ENCODE results near the gene MAPK8. TPM values are rescaled to one million over a fixed set of nuclear protein-coding genes. Genes with fewer than 3 reads are reported as not detected.

MAPK8 gene
- total RNA-seq, 1 experiment from 2014 or later = 83.3 TPM

- Mint-ChIP-seq H3K4me1 (ENCODE audit: low read depth, unreplicated experiment) (peaks cover 35% of the 10 kb centered on the region), H3K27me3 (ENCODE audit: insufficient read depth, unreplicated experiment) (no peaks in the 10 kb centered on the region), H3K27ac (ENCODE audit: unreplicated experiment) (peak overlapping the region; percentile 34), H3K9me3 (ENCODE audit: unreplicated experiment) (no peaks in the 10 kb centered on the region), H3K4me3 (ENCODE audit: unreplicated experiment) (no peak overlapping the region), H3K36me3 (ENCODE audit: insufficient read depth, unreplicated experiment) (peaks cover 4% of the 10 kb centered on the region)
- Histone ChIP-seq H3K27me3 (replicated peaks; ENCODE audit: control insufficient read depth, insufficient read depth, low read length) (no peaks in the 10 kb centered on the region), H3K4me1 (peaks cover 43% of the 10 kb centered on the region), H3K36me3 (ENCODE audit: control insufficient read depth, insufficient read depth, low read length) (no peaks in the 10 kb centered on the region), H3K9me3 (no peaks in the 10 kb centered on the region), H3K4me3 (ENCODE audit: low read depth, low read length) (no peak overlapping the region)
- ChIA-PET CTCF (interaction anchor here (0.8 to 1.7 kb wide), 3 partner anchors 12 to 188 kb away, joined by 3 to 5 read pairs (median 3); no protein-coding TSS in a partner anchor), POLR2A (no interaction called here)
- peak in 1 of 2 experiments; percentile 47 for DNase-seq
- intact Hi-C loops (cut with micrococcal nuclease; ENCODE audit: unreplicated experiment) = loop anchor here (2.0 kb wide), 1 partner anchor 13 kb away; no protein-coding TSS in a partner anchor
- BruUV-seq (replicated peaks) = no TSS peak
- TF ChIP-seq, protein P1, sequence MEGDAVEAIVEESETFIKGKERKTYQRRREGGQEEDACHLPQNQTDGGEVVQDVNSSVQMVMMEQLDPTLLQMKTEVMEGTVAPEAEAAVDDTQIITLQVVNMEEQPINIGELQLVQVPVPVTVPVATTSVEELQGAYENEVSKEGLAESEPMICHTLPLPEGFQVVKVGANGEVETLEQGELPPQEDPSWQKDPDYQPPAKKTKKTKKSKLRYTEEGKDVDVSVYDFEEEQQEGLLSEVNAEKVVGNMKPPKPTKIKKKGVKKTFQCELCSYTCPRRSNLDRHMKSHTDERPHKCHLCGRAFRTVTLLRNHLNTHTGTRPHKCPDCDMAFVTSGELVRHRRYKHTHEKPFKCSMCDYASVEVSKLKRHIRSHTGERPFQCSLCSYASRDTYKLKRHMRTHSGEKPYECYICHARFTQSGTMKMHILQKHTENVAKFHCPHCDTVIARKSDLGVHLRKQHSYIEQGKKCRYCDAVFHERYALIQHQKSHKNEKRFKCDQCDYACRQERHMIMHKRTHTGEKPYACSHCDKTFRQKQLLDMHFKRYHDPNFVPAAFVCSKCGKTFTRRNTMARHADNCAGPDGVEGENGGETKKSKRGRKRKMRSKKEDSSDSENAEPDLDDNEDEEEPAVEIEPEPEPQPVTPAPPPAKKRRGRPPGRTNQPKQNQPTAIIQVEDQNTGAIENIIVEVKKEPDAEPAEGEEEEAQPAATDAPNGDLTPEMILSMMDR (IDR thresholded peaks at IDR 0.05; ENCODE audit: insufficient read depth in 1 of 2, low read depth in 1 of 2, low read length in 1 of 2, severe bottlenecking in 1 of 2, unreplicated experiment in 1 of 2) = no peak
Measured at GRCh38 chr10:48467669-48468068, 161.2 kb downstream of the MAPK8 start.

GRCh38 chr10:48468130-48468790 is 161.8 kb downstream of the MAPK8 start:
- Mint-ChIP-seq H3K27ac (ENCODE audit: unreplicated experiment) (peak overlapping the region; percentile 34), H3K27me3 (ENCODE audit: insufficient read depth, unreplicated experiment) (no peaks in the 10 kb centered on the region), H3K4me3 (ENCODE audit: unreplicated experiment) (no peak overlapping the region), H3K9me3 (ENCODE audit: unreplicated experiment) (no peaks in the 10 kb centered on the region), H3K36me3 (ENCODE audit: insufficient read depth, unreplicated experiment) (peaks cover 4% of the 10 kb centered on the region), H3K4me1 (ENCODE audit: low read depth, unreplicated experiment) (peaks cover 35% of the 10 kb centered on the region)
- no peaks in the 10 kb centered on the region for H3K9me3 ChIP-seq
- peaks cover 43% of the 10 kb centered on the region for H3K4me1 ChIP-seq
- ChIA-PET POLR2A (no interaction called here), CTCF (interaction anchor here (0.8 to 2.0 kb wide), 5 partner anchors 13 to 188 kb away, joined by 3 to 6 read pairs (median 3); no protein-coding TSS in a partner anchor)
- BruUV-seq (replicated peaks) = no TSS peak
- intact Hi-C loops (cut with micrococcal nuclease; ENCODE audit: unreplicated experiment) = loop anchor here (2.0 kb wide), 1 partner anchor 13 kb away; no protein-coding TSS in a partner anchor
- TF ChIP-seq, protein P1 (IDR thresholded peaks at IDR 0.05; ENCODE audit: insufficient read depth in 1 of 2, low read depth in 1 of 2, low read length in 1 of 2, severe bottlenecking in 1 of 2, unreplicated experiment in 1 of 2) = no peak
- H3K4me3 ChIP-seq (ENCODE audit: low read depth, low read length) = no peak overlapping the region
- H3K27me3 ChIP-seq (replicated peaks; ENCODE audit: control insufficient read depth, insufficient read depth, low read length) = no peaks in the 10 kb centered on the region
- H3K36me3 ChIP-seq (ENCODE audit: control insufficient read depth, insufficient read depth, low read length) = no peaks in the 10 kb centered on the region
- peak; percentile 60 to 68 for DNase-seq

GRCh38 chr10:48468866-48469511 is 162.5 kb downstream of the MAPK8 start:
- Histone ChIP-seq H3K4me1 (peaks cover 41% of the 10 kb centered on the region), H3K27me3 (replicated peaks; ENCODE audit: control insufficient read depth, insufficient read depth, low read length) (no peaks in the 10 kb centered on the region), H3K36me3 (ENCODE audit: control insufficient read depth, insufficient read depth, low read length) (no peaks in the 10 kb centered on the region), H3K9me3 (no peaks in the 10 kb centered on the region), H3K4me3 (ENCODE audit: low read depth, low read length) (no peak overlapping the region)
- Mint-ChIP-seq H3K4me3 (ENCODE audit: unreplicated experiment) (no peak overlapping the region), H3K4me1 (ENCODE audit: low read depth, unreplicated experiment) (peaks cover 27% of the 10 kb centered on the region), H3K36me3 (ENCODE audit: insufficient read depth, unreplicated experiment) (peaks cover 4% of the 10 kb centered on the region), H3K27ac (ENCODE audit: unreplicated experiment) (peak overlapping the region; percentile 55), H3K9me3 (ENCODE audit: unreplicated experiment) (no peaks in the 10 kb centered on the region), H3K27me3 (ENCODE audit: insufficient read depth, unreplicated experiment) (no peaks in the 10 kb centered on the region)
- POLR2A ChIA-PET = interaction anchor here (0.6 kb wide), 1 partner anchor 18 kb away, joined by 3 read pairs; no protein-coding TSS in a partner anchor
- no TSS peak for BruUV-seq (replicated peaks)
- DNase-seq = peak in 1 of 2 experiments; percentile 33
- intact Hi-C loops (cut with micrococcal nuclease; ENCODE audit: unreplicated experiment) = loop anchor here (2.0 kb wide), 1 partner anchor 14 kb away; no protein-coding TSS in a partner anchor
- CTCF ChIA-PET = interaction anchor here (0.6 to 2.0 kb wide), 4 partner anchors 15 to 1043 kb away, joined by 3 to 6 read pairs (median 4); no protein-coding TSS in a partner anchor
- TF ChIP-seq, protein P1 (IDR thresholded peaks at IDR 0.05; ENCODE audit: insufficient read depth in 1 of 2, low read depth in 1 of 2, low read length in 1 of 2, severe bottlenecking in 1 of 2, unreplicated experiment in 1 of 2) = no peak
